Measurements from ENCODE around the gene NLRP9. TPM values are rescaled to one million over a fixed set of nuclear protein-coding genes. Genes with fewer than 3 reads are reported as not detected.

NLRP9 gene
- total RNA-seq, 3 donors from 2014 or later (not counting 1 experiment from before 2014, with no cell fraction given): not detected

GRCh38 chr19:55675661-55676354 lies 62.4 kb downstream of the NLRP9 start:
- Histone ChIP-seq H3K4me1 (ENCODE audit: control insufficient read depth, insufficient read depth, low read length) (peaks cover 59% of the 10 kb centered on the region), H3K27me3 (ENCODE audit: control insufficient read depth, insufficient read depth, low read length) (no peaks in the 10 kb centered on the region), H3K9me3 (ENCODE audit: control insufficient read depth, insufficient read depth, low read length) (no peaks in the 10 kb centered on the region), H3K27ac (ENCODE audit: low read length) (peak overlapping the region; percentile 93), H3K36me3 (ENCODE audit: control insufficient read depth, insufficient read depth, low read length) (peaks cover 35% of the 10 kb centered on the region), H3K4me3 (ENCODE audit: low read length) (peak overlapping the region; percentile 85)
- Mint-ChIP-seq H3K27ac (peak overlapping the region; percentile 88 to 99), H3K4me3 (peak overlapping the region; percentile 93), H3K9me3 (no peaks in the 10 kb centered on the region), H3K4me1 (peaks cover 55 to 58% of the 10 kb centered on the region in 2 donors), H3K27me3 (ENCODE audit: low read depth in 2 of 2) (no peaks in the 10 kb centered on the region), H3K36me3 (no peaks in the 10 kb centered on the region)
- no peak for TF ChIP-seq CTCF (IDR thresholded peaks at IDR 0.05)
- peak in 1 of 2 donors; percentile 31 for DNase-seq
- WGBS (ENCODE audit: insufficient coverage): 8% methylated on average over 14 of the region's 16 CpGs
- intact Hi-C loops (cut with micrococcal nuclease): loop anchor here (2.0 kb wide), 1 partner anchor 21 kb away; the partner anchor contains the start of gene U2AF2
- no peak for ATAC-seq

DNA sequence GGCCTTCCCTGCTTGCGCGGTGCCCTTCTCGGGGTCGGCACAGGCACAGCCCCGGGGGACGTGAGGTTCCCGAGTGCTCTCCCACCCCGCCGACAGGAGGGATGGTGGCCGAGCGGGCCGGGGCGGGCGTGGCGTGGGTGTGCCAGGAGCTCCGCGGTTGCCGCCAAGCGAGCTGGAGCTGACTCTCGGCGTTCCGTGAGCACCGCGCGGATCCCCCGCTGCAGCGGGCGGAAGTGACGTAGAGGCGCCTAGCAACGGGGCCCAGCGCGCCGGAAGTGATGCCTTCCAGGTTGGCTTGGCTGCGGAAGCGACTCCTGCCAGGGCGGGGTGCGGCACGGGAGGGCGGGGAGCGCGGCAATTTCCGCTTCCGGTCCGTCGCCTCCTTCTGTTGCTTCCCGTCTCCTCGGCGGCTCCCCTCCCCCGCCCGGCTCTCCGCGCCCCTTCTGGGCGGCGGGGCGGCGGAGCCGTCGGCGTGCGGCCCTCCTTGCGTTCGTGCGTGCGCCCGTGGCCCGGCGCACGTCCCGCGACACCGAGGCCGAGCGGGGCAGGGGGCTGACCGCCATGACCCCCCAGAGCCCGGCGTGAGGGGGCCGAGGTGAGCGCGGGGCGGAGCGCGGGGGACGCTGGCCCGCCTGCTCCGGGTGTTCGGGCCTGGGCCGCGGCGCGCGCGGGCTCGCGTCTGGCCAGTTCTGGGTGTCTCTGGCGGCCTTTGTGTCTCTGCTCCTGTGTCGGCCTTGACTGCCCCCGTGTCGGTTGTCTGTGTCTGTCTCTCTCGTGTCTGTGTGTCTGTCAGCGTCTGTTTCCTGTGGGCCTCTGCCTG lies 63.2 kb downstream of the NLRP9 start, which contains the start of gene EPN1:
EPN1 (plus strand) TSS at position 386 of the 820 bp plus-strand sequence. CDS start 3,402 bp downstream, outside the sequence.
- Mint-ChIP-seq H3K27ac (peak within 1 kb of the TSS; percentile 88 to 99), H3K27me3 (ENCODE audit: low read depth in 2 of 2) (no peaks in the 10 kb centered on the region), H3K4me1 (peaks cover 57 to 63% of the 10 kb centered on the region in 2 donors), H3K36me3 (no peaks in the 10 kb centered on the region), H3K9me3 (no peaks in the 10 kb centered on the region), H3K4me3 (peak within 1 kb of the TSS; percentile 93)
- H3K4me3 ChIP-seq (ENCODE audit: low read length): peak within 1 kb of the TSS; percentile 85
- no peak for TF ChIP-seq CTCF (IDR thresholded peaks at IDR 0.05)
- H3K9me3 ChIP-seq (ENCODE audit: control insufficient read depth, insufficient read depth, low read length): no peaks in the 10 kb centered on the region
- H3K4me1 ChIP-seq (ENCODE audit: control insufficient read depth, insufficient read depth, low read length): peaks cover 58% of the 10 kb centered on the region
- peaks cover 36% of the 10 kb centered on the region for H3K36me3 ChIP-seq (ENCODE audit: control insufficient read depth, insufficient read depth, low read length)
- ATAC-seq (peak; percentile 90 to 96 (median 92)), DNase-seq (peak; percentile 90 to 99)
- peak within 1 kb of the TSS; percentile 93 for H3K27ac ChIP-seq (ENCODE audit: low read length)
- no peaks in the 10 kb centered on the region for H3K27me3 ChIP-seq (ENCODE audit: control insufficient read depth, insufficient read depth, low read length)
- intact Hi-C loops (cut with micrococcal nuclease): loop anchor here (2.0 kb wide), 1 partner anchor 20 kb away; the partner anchor contains the start of gene U2AF2
- WGBS (ENCODE audit: insufficient coverage): 1% methylated on average over 101 of the region's 101 CpGs

DNA sequence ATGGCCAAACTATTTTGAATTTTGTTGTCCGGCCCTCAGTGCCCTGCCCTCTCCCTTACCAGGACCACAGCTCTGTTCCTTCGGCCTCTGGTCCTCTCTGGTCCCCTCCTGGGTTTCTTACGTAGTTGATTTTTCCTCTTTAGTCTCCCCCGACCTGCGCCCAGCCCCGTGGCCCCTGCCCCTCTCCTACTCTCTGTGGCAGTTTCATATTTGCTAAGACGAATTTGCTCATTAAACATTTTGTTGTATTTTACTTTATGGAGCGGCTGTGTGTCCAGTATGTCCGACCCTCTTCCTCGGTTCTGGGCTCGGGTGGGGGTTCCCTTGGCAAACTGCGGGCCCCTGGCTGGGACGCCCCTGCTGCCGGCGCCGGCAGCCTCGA lies 63.8 kb downstream of the NLRP9 start:
- Histone ChIP-seq H3K4me3 (ENCODE audit: low read length) (peak overlapping the region; percentile 17), H3K27me3 (ENCODE audit: control insufficient read depth, insufficient read depth, low read length) (no peaks in the 10 kb centered on the region), H3K27ac (ENCODE audit: low read length) (peak overlapping the region; percentile 82), H3K4me1 (ENCODE audit: control insufficient read depth, insufficient read depth, low read length) (peaks cover 52% of the 10 kb centered on the region), H3K36me3 (ENCODE audit: control insufficient read depth, insufficient read depth, low read length) (peaks cover 36% of the 10 kb centered on the region), H3K9me3 (ENCODE audit: control insufficient read depth, insufficient read depth, low read length) (no peaks in the 10 kb centered on the region)
- no peak for ATAC-seq
- Mint-ChIP-seq H3K4me1 (peaks cover 51 to 61% of the 10 kb centered on the region in 2 donors), H3K36me3 (no peaks in the 10 kb centered on the region), H3K4me3 (peak overlapping the region; percentile 55), H3K9me3 (no peaks in the 10 kb centered on the region), H3K27me3 (ENCODE audit: low read depth in 2 of 2) (no peaks in the 10 kb centered on the region), H3K27ac (peak overlapping the region; percentile 88 to 99)
- intact Hi-C loops (cut with micrococcal nuclease): loop anchor here (2.0 kb wide), 1 partner anchor 20 kb away; the partner anchor contains the start of gene U2AF2
- 49% methylated on average over 17 of the region's 17 CpGs for WGBS (ENCODE audit: insufficient coverage)
- TF ChIP-seq CTCF (IDR thresholded peaks at IDR 0.05): no peak
- no peak for DNase-seq

Data from natural killer cell (primary cell).